ENCODE data around the gene FADS6. TPM values are rescaled to one million over a fixed set of nuclear protein-coding genes. Genes with fewer than 3 reads are reported as not detected.
A peak's percentile ranks its signal among the peaks of the same experiment; 100 is the strongest.

FADS6 gene
- total RNA-seq, 2 experiments from 2014 or later, result not detected

DNA sequence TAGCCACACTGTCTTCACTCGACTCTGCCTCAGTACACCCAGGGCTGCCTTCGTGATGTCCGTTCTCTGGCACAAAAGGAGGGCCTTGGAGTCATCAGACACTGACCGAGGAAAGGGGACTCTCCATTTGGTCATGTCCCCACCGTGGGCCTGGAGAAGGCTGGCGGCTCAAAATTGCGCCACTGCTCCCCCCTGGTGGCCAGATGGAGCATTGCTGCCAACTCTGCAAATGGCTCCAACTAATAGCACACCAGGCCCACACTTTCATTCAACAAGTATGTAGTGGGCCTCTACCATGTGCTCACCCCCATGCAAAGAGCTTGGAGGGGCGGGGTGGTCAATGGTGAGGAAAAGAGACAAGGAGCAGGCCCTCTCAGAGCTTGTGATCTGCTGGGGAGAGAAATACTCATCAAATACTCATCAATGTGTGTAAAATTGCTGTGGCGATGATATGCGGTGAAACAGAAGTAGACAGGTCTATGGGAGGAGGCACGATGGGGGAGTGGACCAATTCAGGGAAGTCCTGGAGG lies 28.5 kb downstream of the FADS6 start:
- Mint-ChIP-seq H3K9me3 (no peaks in the 10 kb centered on the region), H3K4me1 (ENCODE audit: low read depth) (peaks cover 19% of the 10 kb centered on the region), H3K4me3 (no peak overlapping the region), H3K27ac (no peak overlapping the region), H3K27me3 (peaks cover 24% of the 10 kb centered on the region), H3K36me3 (ENCODE audit: low read depth) (no peaks in the 10 kb centered on the region)
- H3K4me3 ChIP-seq (ENCODE audit: low read length), result no peak overlapping the region
- POLR2A ChIA-PET, result interaction anchor here (1.1 kb wide), 1 partner anchor 208 kb away, joined by 5 read pairs; no protein-coding TSS in a partner anchor
- H3K36me3 ChIP-seq (ENCODE audit: insufficient read depth, low read length), result peaks cover 3% of the 10 kb centered on the region
- CTCF ChIA-PET, result interaction anchor here (1.0 to 1.6 kb wide), 3 partner anchors 22 to 208 kb away, joined by 3 to 5 read pairs (median 4); no protein-coding TSS in a partner anchor
- peak; percentile 44 to 85 (median 68) for DNase-seq
- peaks cover 0 to 12% of the 10 kb centered on the region in 2 experiments for H3K9me3 ChIP-seq (ENCODE audit: control insufficient read depth in 1 of 2, insufficient read depth in 1 of 2, low read length in 2 of 2)
- TF ChIP-seq, protein P1, sequence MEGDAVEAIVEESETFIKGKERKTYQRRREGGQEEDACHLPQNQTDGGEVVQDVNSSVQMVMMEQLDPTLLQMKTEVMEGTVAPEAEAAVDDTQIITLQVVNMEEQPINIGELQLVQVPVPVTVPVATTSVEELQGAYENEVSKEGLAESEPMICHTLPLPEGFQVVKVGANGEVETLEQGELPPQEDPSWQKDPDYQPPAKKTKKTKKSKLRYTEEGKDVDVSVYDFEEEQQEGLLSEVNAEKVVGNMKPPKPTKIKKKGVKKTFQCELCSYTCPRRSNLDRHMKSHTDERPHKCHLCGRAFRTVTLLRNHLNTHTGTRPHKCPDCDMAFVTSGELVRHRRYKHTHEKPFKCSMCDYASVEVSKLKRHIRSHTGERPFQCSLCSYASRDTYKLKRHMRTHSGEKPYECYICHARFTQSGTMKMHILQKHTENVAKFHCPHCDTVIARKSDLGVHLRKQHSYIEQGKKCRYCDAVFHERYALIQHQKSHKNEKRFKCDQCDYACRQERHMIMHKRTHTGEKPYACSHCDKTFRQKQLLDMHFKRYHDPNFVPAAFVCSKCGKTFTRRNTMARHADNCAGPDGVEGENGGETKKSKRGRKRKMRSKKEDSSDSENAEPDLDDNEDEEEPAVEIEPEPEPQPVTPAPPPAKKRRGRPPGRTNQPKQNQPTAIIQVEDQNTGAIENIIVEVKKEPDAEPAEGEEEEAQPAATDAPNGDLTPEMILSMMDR (IDR thresholded peaks at IDR 0.05), result peak; percentile 89
- H3K4me1 ChIP-seq (ENCODE audit: insufficient read depth, low read length), result peaks cover 28% of the 10 kb centered on the region
- no peak overlapping the region for H3K27ac ChIP-seq (ENCODE audit: low read depth in 1 of 2, low read length in 2 of 2)
- peaks cover 19 to 26% of the 10 kb centered on the region in 2 experiments for H3K27me3 ChIP-seq (ENCODE audit: control insufficient read depth in 1 of 2, insufficient read depth in 2 of 2, low read length in 2 of 2)
- intact Hi-C loops (cut with DNase I, micrococcal nuclease), result loop anchor here (1.0 to 5.0 kb wide), 4 partner anchors 74 to 208 kb away; partner anchors contain the start of gene NHERF1 (in 1 of the 2)
- ATAC-seq (ENCODE audit: poor library complexity), result peak; percentile 73

DNA sequence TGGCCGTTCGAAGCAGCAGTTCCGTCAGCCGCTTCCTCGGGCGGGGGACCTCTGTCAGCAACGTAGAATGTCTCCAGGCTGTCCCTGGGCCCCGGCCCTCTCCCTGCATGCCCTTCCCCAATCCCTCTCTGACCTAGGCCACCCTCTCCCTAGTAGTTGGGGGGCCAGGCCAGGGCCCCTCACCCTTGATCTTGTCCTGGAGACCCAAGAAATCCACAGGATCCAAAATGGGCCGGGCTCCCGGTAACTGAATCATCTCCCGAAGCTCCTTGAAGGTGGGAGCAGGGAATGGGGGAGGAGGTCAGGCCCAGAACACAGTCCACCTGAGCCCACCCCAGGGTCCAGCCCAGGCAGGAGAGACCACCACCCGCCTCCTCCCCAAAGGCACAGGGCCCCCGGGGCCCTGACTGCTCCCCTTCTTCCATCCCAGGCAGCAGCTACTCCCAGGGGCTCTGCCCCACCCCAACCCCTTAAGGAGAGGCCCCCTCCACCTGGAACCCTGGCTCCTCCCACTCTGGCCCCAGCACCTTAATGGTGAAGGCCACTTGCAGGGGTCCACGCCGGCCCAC lies 29.1 kb downstream of the FADS6 start:
- Histone ChIP-seq H3K36me3 (ENCODE audit: insufficient read depth, low read length) (no peaks in the 10 kb centered on the region), H3K4me3 (ENCODE audit: low read length) (no peak overlapping the region), H3K9me3 (ENCODE audit: control insufficient read depth in 1 of 2, insufficient read depth in 1 of 2, low read length in 2 of 2) (peaks cover 0 to 12% of the 10 kb centered on the region in 2 experiments), H3K27ac (ENCODE audit: low read depth in 1 of 2, low read length in 2 of 2) (no peak overlapping the region), H3K4me1 (ENCODE audit: insufficient read depth, low read length) (peaks cover 33% of the 10 kb centered on the region), H3K27me3 (ENCODE audit: control insufficient read depth in 1 of 2, insufficient read depth in 2 of 2, low read length in 2 of 2) (peaks cover 21 to 29% of the 10 kb centered on the region in 2 experiments)
- ChIA-PET CTCF (interaction anchor here (1.4 to 3.0 kb wide), 2 partner anchors 73 kb away, joined by 5 to 16 read pairs; no protein-coding TSS in a partner anchor), POLR2A (no interaction called here)
- peaks cover 19% of the 10 kb centered on the region for H3K4me1 Mint-ChIP-seq (ENCODE audit: low read depth)
- no peaks in the 10 kb centered on the region for H3K36me3 Mint-ChIP-seq (ENCODE audit: low read depth)
- H3K9me3 Mint-ChIP-seq, result no peaks in the 10 kb centered on the region
- ATAC-seq (ENCODE audit: poor library complexity) (no peak), DNase-seq (no peak)
- no peak overlapping the region for H3K27ac Mint-ChIP-seq
- H3K4me3 Mint-ChIP-seq, result no peak overlapping the region
- H3K27me3 Mint-ChIP-seq, result peaks cover 28% of the 10 kb centered on the region
- TF ChIP-seq, protein P1 (IDR thresholded peaks at IDR 0.05), result no peak
- intact Hi-C loops (cut with DNase I, micrococcal nuclease), result loop anchor here in 1 of 2 experiments (5.0 kb wide), 1 partner anchor 117 kb away; the partner anchor contains the start of gene NHERF1

DNA sequence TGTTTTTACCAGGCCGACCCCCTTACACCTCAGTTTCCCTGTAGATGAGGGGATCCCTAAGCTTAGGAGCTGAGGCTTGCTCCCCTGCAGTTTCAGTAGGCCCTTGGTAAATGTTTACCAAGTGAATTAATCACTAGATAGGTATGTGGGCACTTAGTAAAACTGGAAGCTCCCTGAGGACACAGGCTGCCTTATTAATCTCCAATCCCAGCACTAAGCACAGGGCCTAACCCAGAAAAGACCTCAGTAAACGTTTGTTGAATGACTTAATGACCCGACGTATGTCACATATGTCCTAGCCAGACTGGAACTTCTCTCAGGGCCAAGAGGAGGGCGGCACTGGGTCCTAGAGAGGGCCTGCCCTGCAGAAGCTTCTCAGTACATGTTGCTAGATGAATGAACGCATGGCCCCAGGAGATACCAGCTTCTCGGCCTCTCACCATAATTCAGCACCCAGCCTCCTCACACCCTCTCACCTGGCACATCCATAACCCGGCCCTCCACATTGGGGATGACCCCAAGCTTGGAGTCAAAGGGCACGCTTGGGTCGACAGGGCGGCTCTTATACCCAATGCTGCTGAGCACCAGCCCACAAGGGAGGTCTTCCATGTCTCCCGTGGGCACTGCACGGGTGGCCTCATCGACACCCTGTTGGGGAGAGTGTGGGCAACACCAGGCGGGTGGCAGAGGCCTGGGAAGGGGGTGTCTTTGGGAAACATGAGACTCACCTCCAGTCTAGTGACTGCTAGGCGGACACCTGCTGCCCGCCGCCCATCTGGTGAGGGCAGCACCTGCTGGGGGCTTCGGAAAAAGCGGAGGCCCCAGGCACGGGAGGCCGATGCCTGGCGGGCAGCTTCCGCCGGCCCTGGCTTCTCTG lies 29.8 kb downstream of the FADS6 start:
- Histone ChIP-seq H3K9me3 (ENCODE audit: control insufficient read depth in 1 of 2, insufficient read depth in 1 of 2, low read length in 2 of 2) (peaks cover 0 to 12% of the 10 kb centered on the region in 2 experiments), H3K36me3 (ENCODE audit: insufficient read depth, low read length) (no peaks in the 10 kb centered on the region), H3K4me3 (ENCODE audit: low read length) (no peak overlapping the region), H3K4me1 (ENCODE audit: insufficient read depth, low read length) (peaks cover 37% of the 10 kb centered on the region), H3K27me3 (ENCODE audit: control insufficient read depth in 1 of 2, insufficient read depth in 2 of 2, low read length in 2 of 2) (peaks cover 29 to 36% of the 10 kb centered on the region in 2 experiments), H3K27ac (ENCODE audit: low read depth in 1 of 2, low read length in 2 of 2) (no peak overlapping the region)
- H3K9me3 Mint-ChIP-seq, result no peaks in the 10 kb centered on the region
- TF ChIP-seq, protein P1 (IDR thresholded peaks at IDR 0.05), result no peak
- CTCF ChIA-PET, result interaction anchor here (1.9 to 3.0 kb wide), 2 partner anchors 72 to 206 kb away, joined by 10 to 16 read pairs; no protein-coding TSS in a partner anchor
- intact Hi-C loops (cut with DNase I, micrococcal nuclease), result loop anchor here in 1 of 2 experiments (5.0 kb wide), 1 partner anchor 116 kb away; the partner anchor contains the start of gene NHERF1
- ATAC-seq (ENCODE audit: poor library complexity) (no peak), DNase-seq (no peak)
- no peak overlapping the region for H3K4me3 Mint-ChIP-seq
- peaks cover 19% of the 10 kb centered on the region for H3K4me1 Mint-ChIP-seq (ENCODE audit: low read depth)
- H3K27me3 Mint-ChIP-seq, result peaks cover 35% of the 10 kb centered on the region
- POLR2A ChIA-PET, result no interaction called here
- H3K27ac Mint-ChIP-seq, result no peak overlapping the region
- H3K36me3 Mint-ChIP-seq (ENCODE audit: low read depth), result no peaks in the 10 kb centered on the region
